GM19043 (cell line): ENCODE results near the gene GLIS1.

ENCODE experiments used
- ATAC-seq: cut with Tn5 transposase; IDR thresholded peaks from one replicate; pipeline ENCODE4 v1.9.1; 2021; ENCODE audit warnings: low read depth; ENCODE audit not compliant: unreplicated experiment

The GLIS1 gene

DNA sequence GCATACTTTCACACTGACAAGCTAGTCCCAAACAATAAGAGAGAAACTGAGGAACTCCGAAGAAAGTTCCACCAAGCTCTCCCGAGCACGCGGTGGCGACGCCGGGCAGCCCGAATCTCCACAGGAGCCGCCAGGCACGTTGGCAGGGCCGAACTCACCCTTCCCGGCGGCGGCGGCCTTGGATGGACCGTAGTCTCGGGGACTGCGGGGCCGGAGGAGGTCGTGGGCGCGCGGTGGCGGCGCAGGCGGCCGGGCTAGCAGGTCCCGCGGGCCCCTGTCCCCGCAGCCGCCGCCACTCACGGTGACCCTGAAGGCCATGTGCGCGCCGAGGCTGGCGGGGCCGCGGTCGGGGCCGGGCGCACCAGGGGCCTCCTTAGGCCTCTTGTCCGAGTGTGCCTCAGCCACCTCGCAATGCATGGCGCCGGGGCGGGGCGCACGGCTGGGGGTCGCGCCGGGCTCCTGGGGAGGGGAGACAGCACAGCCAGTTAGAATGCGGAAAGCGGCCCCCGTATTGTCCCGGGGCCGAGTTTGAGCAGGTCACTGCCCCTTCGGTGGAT is 1.2 kb downstream of the GLIS1 start:
- no peak for ATAC-seq

DNA sequence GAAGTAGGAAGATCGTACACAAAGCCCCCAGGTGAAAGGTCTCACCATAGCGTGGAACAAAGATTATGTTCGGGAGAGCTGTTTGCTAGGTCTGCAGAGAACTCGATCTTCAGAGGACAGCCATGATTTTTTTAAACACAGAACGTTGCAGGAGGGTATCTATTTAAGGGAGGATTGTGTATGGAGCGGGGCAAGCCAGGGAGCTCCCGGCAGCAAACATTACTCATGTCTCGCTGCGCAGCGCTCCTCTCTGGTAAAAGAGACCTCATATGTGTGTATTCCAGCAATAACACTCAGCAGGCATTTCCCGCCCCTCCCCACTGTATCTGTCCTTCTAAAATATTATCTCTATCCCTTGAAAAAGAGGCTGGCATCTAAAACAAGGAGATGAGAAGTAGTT is 2.7 kb downstream of the GLIS1 start:
- ATAC-seq = no peak

DNA sequence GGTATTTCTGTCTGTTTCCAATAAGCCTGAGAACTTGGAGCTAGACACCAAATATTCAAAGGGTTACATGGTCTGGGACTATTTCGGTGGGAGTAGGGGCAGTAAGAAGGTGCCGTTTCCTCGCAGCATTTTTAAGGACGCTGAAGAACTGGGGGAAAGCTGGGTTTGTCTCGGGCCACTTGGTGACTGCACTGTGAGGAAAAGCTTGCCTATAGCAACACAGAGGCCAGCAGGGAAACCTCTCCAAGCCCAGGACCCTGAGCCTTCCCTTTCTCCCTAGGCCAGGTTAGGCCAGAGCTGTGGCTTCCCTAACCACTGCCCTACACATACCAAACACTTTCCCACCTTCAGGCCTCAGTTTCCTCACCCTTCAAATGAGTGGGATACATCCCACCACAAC is 3.3 kb downstream of the GLIS1 start:
- ATAC-seq = no peak

DNA sequence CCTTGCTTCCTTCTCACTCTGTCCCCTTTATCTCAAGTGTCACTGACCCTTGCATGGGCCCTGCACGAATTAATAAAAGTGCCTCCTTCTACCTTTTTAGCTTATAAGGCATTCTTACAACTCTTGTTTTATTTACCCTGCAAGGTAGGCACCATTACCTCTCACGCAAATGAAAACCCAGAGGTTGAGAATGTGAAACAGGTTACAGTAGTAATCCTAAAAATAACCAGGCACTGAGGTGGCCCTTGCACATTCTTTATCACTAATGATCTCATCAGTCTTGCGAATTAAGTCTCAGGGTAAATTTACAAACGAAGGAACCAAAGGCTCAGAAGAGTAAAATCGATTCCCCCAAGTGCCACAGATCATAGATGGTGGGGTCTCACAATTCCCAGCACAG is 3.7 kb downstream of the GLIS1 start:
- ATAC-seq = no peak

DNA sequence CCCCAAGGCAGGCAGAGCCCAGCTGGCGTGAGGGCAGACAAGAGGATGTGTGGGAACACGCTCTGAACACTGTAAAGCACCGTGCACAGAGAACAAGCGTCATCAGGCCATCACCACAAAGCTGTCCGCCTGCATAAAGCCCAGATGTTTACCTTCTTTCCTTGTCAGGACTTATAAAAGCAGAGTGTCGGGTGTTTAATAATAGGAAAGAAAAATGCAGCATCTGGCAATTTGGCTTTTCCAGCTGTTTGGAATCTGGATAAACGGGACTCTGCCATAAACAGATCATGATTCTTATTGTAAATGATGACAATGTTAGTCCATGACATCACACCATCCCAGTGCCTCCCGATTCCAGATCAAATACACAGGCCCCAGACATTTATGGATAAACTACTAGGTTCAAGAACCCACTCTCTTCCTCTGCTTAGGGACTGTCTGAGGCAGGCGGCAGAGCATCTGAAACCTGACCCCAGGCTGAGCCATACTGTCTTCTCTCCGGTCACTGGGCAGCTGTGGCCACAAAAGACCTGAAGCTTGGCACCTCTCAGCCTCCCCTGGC is 4.2 kb downstream of the GLIS1 start:
- no peak for ATAC-seq

DNA sequence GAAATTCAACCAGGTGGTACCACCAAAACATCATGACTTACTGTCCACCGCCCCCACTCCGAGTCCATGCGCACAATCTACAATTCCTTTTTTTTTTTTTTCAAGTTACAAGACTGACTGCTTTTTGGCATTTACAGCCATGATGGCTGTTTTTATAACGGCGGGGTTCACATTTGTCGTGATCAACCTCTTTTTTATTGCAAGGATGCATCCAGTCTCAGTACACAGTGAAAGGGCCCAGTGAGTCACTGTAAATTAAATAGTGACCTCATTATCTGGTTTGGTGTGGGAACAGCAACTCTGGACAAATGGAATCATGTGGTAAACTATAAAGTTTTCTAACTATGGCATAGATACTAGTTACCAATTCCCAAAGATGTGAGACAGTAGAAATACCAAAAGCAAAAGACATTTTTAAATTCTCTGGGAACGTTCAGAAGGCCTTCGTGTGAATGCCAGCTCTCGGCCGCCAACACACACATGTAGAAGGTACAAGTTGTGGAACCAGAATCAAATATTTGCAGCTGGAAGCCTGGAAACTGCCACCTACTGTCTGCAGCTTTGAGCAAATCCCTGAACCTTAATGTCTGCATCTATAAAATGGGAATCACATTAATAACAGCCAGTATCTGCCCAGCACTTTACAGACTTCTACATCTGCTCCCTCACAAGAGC is 4.9 kb downstream of the GLIS1 start:
- no peak for ATAC-seq

DNA sequence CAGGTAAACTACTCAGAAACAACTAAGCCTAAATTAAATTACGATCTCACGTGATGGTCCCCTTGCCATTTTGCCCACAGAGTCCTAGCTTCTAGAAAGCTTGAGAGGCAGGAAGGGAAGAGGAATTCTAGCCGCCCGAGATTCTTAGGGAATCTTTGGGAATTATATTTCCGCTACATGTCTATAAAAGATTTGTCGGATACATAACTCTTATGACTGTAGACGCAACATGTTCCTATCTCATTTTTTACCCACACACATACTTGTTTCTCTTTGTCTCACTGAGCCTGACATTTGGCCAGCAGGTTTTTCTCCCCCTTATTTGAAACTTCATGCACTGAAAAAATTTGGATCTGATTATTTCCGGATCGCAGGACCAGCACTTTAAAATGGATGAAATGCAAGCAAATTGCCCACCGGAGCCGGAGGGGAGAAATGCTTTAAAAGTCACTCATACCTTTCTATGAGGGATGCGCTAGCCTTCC is 5.5 kb downstream of the GLIS1 start:
- no peak for ATAC-seq

DNA sequence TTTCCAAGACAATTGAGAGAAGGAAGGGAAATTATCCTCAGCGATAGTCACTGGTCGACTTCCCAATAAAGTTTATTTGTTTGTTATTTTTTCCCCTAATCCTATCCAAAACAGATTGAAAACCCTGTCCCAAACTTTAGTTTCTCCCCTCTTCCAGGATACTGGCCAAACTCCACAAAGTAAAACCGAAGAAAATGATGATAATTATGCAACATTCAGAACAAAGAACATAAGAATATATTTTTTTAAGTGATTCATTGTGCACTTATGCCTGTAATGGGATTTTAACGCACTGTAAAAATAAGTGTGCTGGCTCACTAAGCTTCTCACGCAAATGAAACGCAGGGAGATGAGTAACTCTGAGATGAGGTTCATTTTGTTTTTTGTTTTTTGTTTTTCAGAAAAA is 6.0 kb downstream of the GLIS1 start:
- no peak for ATAC-seq

DNA sequence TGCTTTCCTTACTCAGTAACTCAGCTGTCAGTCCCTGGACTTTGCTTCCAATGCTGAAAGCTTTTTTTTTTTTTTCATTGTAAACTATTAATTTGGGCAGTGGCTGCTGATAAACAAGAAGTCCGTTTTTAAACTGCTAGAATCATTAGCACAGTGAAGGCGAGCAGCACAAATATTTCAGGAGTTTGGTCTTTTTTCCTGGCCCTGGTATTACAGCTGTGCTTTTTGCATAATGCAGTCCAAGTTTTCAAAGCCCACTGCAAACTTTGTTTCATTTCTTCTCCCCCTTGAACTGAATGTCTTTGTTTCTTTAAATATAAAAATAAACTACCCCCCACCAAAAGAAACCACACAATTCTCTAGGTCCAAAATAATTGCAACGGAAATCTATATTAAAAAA is 6.6 kb downstream of the GLIS1 start:
- no peak for ATAC-seq

DNA sequence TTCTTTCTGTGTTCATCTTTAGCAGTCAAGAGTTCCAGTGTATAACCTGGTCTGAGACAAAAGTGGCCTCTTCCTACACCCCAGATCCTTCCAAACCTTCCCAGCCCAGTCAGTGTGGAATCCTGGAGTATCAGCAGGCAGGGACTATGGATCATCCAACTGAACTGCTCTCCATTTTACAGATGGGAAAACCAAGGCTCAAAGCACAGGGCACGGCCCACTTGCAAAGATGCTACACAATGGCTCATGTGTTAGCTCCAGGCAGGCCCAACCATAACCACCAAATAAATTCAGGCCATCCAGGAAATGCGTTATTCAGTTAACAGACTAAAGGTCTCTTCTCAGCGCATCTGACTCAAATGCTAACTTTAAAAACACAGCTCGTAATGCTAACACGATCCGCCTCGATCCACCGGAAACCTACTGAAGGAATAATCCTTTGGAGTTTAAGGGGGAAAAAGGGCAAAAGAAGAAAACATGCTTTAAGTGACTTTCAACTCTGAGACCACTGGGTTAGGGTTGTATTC is 7.1 kb downstream of the GLIS1 start:
- ATAC-seq = no peak

DNA sequence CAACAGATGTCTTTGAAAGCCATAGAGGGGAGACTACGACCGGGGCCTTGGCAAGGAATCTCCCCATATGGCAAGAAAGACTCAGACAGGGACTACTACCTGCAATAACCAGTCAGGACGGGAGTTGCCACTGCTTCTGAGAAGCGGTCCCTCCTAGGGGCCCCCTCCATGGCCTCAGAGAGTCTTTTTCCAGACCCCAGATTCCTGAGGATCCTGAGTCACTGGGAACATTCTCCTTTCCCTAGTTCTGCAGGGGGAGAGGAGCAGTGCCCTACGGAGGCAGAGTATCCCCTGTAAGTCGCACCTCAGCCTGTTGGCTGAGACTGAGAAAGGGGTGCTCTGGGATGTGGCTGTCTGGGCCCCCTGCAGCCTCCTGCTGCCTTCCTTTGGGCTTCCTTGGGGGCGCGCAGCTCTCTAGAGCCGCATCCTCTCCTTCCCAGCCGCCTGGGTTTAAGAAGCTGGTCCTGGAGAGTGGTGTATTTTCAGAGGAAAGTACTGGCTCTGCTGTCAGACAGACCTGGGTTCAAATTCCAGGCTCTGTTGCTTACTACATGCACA is 7.8 kb downstream of the GLIS1 start:
- no peak for ATAC-seq

DNA sequence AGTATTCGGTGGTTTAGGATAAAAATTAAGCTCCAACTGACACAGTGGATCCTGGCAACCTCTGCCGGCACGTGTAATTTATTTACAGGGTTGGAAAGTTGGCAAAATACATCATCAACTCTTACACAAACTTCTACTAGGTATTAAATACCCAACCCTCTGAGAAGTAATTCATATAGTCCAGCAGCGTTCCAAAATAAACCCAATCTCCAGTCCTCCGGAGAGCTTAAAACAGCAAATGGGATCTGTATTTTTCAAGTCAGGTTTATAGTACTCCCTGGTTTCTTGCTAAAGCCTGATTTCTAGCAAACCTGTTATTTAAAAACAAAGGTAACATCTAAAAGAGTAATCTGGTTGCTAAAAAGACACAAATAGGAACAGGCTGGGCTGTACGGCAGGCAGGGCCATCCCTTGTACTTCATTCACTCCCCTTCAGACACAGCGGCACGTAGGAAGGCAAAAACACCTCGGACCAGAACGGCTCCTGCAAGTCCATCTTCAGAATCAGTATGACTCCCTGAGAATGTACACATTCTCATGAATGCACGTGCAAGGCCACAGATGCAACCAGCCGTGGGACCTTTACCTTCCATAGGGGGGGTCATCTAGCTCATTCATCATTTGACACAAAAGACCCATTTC is 8.6 kb downstream of the GLIS1 start:
- ATAC-seq = no peak

DNA sequence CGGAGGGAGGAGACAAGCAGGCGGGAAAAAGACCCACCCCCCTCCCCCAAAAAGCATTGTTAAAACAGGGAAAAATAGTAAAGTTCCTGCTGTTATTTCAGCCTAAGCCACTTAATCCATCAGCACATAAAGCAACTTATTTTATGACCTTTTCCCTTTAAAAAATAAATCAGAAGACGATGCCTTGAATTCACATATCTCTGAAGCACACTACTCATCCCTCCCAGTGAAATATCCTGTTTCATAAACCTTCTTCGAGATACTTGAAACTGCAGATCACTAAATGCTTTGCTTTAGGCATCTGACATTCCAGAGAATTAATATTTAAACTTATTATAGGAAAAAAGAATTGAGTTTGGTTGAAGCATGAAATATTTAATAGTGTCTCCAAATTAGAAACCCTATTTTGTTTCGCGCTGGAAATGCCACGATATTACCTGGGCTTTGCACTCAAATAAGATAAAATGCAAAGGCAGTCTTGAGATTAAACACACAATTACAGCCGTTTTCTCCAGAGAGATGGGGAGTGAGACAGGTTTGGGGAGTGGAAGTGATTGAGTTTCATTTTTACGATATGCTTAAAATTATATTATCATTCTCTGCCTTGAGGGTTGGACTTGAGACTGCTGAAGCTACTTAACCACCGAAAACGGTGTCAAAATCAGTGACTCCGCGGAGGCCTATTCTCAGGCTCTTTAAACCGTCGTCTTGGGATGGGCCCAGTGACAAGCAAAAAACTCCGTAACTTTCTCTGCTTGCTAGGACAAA is 9.3 kb downstream of the GLIS1 start:
- no peak for ATAC-seq

DNA sequence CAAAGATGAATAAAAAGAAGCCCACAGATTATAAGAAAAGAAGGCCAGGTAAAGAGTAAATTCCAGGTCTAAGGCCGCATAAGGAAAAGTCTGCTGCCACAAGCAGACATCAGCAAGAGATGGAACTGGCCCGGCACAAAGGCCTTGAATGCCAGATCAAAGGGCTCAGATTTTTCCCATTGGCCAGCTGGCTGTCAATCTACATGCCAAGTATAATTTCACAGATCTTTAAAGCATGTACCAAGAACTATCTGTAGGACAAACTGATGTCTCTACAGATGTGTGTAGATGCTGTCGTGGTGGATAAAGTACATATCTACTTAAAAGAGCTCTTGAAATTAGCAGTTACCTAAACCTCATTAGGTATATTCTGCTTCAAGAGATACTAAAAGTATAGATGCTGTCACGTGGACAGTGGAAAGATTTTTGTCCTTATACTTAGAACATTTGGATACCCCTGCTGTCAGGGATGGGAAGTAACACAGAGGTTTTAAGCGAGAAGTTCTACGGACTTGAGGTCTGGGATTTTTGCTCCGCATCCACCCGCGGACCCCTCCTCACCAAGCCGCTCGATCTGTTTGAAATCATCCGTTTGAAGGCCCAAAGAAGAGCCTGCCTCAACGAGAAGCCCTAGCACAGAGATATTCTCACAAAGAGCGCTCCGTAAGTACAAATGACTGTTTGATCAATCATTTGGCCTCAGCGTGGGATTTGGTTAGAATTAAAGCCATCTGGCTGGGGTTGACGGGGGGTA is 10.1 kb downstream of the GLIS1 start:
- ATAC-seq = no peak

DNA sequence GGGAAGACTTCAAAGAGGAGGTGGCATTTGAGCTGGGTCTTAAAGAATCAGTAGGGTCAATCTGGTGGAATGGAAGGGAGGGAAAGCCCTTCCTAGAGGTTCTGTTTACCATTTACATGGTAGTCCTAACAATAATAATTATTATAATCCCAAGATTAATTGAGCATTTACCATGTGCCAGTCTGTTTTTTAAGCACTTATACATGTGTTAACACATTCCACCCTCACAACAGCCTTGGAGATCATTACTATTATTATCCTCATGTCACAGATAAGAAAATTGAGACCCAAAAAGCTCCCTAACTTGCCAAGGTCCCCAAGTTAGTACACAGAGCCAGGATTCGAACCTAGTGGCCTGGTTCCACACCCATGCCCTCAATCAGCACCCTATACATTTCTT is 10.8 kb downstream of the GLIS1 start:
- no peak for ATAC-seq

DNA sequence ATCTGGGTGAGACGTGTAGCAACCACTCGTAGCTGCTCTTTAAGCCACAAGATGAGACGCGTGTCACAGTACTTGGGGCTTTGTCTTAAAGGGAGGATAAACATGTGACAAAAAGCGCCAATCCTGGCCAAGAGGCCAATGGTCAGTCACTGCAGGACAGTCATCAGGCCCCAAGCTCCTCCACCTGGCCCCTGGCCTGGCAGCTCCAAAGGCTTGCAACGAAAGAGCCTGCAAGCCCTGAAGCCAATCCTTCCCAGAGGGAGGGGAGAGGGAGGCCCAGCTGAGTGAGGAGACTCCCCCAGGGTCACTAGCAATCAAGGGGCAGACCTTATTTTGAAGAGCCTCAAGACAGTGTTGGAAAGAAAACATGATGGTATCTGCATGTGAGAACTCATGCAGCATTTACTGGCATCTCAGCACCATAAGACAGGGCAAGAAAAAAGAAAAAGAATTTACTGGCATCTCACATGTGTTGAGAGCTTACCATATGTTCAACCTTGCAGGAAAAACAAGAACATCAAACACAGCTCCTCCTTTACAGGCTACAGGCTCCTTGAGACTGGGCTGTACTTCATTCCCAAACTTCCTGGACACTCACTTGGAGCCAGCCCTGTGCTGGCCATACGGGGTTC is 11.4 kb downstream of the GLIS1 start:
- no peak for ATAC-seq

DNA sequence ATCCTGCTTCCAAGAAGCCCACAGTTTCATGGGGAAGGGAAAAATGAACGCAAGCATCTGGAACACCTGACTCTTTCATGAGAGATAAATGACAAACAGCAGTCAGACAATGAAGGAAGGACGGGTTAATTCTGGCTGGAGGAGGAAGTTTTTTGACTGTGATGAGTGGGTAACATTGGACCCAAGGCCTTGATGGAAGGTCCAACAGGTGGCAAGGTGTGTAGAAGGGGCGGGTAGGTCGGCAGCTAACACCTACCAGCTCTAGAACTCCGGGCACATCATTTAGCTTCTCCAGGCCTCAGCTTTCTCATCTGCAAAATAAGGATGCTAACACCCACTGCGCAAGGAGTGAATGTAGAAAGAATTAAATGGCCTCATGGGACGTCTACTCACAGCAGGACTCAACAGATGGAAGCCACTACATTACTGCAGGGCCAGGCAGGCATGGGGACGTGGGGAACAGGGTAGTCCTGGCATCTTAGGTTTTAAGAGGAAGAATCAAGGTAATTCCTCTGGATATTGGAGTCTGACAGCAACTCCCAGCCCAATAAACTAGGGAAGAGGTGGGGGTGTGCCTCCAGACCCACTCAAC is 12.9 kb downstream of the GLIS1 start:
- no peak for ATAC-seq

DNA sequence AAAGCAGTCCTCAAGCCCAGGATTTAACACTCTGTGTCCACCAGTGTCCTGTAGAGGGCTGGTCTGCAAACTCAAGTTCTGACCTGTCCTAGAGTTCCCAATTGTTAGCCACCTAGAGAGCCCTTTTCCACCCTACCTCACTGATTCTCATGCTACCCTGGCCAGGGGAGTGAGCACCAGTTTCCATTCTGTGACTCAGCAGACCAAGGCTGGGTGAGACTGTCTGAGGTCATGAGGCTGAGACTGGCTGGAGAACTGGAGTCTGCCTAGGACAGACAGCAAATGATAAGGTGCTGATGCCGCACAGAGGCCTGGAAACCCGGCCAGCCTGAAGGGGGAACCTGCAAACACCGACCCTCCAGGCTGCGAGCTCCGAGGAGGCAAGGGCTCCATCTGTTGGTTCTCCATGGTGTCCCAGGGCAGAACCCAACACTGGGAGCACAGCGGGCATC is 13.7 kb downstream of the GLIS1 start:
- ATAC-seq = no peak

DNA sequence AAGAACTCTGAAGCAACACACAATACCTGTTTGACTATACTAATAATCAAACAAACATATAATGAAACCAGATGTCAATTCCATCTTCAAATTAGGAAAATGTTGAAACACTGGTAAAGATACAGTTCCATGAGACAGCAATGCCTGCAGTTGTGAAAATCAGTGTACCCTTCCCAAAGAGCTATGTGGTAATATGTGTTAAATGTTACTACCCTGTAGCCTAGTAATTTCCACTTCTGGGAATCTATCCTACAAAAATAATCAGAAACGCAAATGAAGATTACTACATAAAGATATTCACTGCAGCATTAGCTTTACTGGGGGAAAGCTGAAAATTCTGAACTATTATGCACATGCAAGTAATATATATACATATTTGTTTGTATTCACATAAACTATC is 16.9 kb downstream of the GLIS1 start:
- ATAC-seq = no peak
